HG03039 (cell line): ENCODE data around the gene SLC30A2.

Experiments used
- ATAC-seq: cut with Tn5 transposase; IDR thresholded peaks from one replicate; pipeline ENCODE4 v1.9.1; 2021; ENCODE audit warnings: mild to moderate bottlenecking, moderate library complexity; ENCODE audit not compliant: unreplicated experiment

Gene SLC30A2

DNA sequence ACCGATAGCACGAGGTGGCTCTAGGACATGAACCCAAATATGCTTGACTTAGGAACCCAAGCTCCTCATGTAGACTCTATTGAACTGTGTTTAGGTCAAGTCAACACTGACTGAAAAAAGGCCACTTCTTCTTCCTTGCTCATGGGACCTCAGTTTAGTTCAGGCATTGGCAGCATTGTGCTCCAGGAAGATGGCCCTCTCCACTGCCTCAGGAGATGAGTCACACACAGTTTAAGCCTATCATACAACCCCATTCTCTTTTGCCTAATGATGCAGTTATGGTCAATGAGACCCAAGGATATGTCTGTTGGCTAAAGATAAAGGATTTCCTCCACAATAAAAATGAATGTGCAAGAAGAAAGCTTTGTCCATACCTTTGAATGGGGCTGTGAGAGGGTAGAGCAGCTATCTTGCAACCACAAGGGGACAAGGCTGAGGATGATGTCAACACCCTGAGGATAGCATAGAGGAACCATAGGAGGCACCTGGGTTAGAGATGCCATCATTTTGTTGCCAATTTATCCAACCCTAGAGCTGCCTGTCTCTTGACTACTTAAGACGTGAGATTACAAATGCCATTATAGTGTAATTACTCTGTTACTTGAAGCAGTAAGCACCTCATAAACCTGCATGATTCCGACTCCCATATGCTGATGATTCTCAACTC lies 24.5 kb upstream of the SLC30A2 start:
- no peak for ATAC-seq

- ATAC-seq, result no peak
Measured at GRCh38 chr1:26069941-26070295, 24.0 kb upstream of the SLC30A2 start.

DNA sequence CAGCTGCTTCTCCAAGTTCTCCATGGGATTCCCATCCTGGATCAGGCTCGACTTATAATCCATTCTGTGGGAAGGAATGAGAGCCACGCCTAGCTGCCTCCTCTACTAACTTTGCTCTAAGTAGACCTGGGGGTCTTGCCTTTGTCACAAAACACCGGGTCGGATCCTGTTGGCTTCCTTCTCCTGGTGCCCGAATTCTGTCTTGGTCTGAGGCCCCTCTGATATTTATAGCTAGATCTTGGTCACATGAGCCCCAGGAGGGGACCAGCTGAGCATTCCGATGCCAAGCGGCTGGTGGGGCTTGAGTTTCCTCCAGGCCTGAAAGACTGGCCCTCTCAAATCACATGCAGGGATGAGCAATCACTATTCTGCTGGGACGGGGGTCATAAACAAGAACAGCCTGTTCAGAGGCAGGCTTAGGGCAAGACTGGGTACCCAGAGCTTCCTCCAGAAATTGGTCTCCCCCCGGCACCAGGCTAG lies 21.6 kb upstream of the SLC30A2 start, which contains the start of gene TRIM63:
TSS of gene TRIM63 (minus strand) at position 199 of the 480 bp plus-strand sequence. CDS start at position 63, 136 bp downstream.
- no peak for ATAC-seq

DNA sequence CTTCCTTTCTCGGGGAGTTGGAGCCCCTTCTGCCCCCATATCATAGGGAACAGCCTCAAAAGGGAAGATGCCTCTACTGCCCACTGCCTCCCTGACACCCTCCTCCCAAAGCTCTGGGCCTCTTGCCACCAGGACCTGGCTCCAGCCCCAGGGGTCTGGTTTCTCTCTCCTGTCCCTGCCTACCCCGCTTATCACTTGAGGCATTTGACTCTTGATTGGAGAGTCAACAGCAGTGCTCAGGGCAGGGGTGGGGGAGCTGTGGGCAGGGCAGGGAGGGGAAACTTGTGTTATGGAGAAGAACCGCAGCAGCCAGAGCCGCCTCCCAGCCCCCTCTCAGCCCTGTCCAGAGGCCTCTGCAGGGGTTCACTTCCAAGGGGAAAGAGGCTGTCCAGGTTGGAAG lies 20.9 kb upstream of the SLC30A2 start:
- ATAC-seq, result no peak

DNA sequence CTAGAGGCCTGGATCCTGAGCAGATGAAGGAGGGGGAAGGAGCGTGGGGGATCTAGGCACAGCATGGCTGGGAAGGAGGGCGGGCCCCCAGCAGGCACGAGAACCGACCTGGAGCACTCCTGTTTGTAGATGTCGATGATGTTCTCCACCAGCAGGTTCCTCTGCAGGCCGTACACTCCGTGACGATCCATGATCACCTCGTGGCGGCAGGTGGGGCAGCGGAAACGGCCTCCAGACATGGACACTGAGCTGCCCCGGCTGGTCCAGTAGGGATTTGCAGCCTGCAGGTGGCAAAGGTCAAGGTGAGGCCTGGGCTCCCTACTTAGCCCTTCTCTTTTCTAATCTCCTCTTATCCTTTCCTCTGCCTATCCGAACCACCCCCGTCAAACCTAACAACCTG lies 20.2 kb upstream of the SLC30A2 start:
- ATAC-seq, result no peak

DNA sequence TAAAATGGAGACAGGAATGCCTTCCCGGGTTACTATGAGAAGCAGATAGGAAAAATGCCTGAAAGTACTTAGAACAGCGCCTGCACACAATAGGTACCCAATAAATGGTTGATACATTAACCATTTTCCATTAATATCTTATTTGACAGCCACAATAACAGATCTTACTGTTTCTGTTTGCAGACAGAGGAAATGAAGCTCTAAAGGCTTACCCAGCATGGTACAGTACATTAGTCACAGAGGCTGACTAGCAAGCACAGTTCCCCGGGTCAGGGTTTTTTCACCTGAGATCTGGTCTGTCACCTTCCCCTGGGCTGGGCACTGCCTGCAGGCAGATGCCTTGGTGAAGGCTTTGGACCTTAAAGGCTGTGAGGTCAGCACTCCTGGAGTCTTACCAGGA lies 18.6 kb upstream of the SLC30A2 start:
- ATAC-seq, result no peak

DNA sequence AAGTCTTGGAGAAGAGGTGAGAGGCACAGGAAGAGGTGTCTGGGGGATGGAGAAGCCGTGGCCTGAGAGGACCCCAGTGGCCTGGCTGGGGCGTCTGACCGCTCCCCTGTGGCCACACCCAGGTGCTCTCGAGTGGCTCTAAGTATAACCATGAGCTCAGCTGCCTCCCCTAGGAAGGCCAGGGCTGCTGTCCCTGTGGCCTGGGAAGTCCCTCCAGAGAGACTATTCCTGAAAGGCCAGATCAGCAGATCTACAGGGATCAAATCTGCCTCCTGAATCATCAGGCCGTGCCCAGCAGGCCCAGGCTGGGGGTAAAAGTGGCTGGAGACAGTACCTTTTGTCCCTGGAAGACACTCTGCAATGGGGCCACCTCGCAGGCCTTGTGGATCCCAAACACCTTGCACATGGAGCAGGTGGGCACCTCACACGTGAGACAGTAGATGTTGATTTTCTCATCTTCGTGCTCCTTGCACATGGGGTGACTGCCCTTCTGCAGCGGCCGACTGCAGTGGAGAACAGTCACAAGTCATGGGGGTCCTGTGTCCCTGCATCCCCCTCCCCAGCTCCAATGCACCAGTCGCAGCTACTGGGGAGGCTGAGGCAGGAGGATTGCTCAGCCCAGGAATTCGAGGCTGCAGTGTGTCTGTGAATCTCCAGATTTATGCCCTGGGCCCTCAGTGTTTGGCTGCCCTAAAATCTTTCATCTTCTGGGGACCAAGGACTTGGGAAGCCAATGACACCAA lies 15.1 kb upstream of the SLC30A2 start:
- ATAC-seq, result no peak

GRCh38 chr1:26059906-26060305 lies 14.0 kb upstream of the SLC30A2 start:
- no peak for ATAC-seq

DNA sequence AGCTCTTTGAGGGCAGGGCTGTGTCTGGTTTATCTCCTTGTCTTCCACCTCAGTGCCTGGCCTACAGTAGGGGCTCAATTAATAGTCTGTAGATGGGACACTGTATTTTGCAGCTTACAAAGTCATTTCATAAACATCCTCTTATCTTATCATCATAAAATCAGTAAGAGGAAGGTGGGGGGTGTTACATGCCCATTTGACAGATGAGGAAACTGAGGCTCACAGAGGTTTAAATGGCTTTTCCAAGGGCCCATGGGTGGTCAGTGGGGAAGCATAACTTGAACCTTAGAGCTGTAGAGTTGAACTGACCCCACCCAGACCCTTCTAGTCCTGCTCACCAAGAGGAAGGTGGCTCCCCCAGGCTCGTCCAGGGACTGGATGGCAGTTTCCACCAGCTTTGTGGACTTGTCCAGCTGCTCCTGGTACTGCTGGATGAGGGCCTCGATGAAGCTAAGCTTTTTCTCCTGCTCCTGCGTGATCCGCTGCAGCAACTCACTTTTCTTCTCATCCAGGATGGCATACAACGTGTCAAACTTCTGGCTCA lies 12.2 kb upstream of the SLC30A2 start:
- no peak for ATAC-seq

GRCh38 chr1:26057189-26057588 lies 11.3 kb upstream of the SLC30A2 start:
- ATAC-seq, result no peak

DNA sequence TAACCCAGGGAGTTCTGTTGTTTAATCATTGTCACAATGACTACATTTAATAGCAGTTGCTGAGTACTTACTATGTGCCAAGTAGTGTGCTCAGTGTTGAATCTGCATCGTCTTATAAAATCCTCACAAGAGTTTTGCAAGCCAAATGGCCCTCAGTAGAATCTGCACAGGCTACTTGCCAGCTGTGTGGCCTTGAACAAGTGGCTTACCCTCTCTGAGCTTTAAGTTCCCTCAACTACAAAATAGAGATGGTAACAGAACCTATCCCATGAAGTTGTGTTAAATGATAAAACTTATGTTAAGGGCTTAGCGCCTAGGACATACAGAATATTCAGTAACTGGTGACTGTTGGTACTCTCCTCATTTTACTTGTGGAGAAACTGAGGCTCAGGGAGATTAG lies 9.1 kb upstream of the SLC30A2 start:
- no peak for ATAC-seq

- no peak for ATAC-seq
Measured at GRCh38 chr1:26053718-26054560, 8.0 kb upstream of the SLC30A2 start.

GRCh38 chr1:26050248-26050640 lies 4.3 kb upstream of the SLC30A2 start:
- no peak for ATAC-seq

DNA sequence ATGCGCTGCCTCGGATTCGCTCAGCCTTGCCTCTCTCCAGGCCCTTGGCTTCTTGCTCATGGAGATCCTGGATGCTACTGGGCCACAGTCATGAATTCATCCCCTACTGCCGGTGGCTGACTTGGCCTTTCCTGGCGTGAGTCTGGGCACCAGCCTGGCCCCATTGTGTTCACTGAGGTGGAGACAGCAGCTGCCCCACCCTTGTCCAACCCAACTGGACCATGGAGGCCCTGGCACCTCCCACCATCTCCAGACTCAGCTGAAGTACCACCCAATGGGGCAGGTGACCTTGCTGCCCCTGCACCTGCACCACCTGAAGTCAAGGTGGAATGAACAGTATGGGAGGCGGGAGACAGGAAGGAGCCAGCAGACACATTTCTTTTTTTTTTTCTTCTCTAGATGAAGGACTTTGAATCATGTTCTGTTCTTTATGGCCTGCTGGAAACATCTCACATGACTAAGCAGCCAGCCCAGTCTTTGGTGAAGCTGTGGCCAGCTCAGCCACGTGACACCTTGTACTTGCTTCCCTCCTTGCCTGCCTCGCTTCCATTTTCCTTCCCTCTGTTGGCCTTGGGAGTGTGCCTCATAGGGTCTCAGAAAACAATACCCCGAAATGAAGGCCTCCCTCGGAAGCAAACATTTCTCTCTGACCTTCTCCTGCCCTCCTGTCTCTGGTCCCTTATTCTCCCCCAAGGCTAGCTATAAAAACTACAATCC lies 3.8 kb upstream of the SLC30A2 start:
- no peak for ATAC-seq

DNA sequence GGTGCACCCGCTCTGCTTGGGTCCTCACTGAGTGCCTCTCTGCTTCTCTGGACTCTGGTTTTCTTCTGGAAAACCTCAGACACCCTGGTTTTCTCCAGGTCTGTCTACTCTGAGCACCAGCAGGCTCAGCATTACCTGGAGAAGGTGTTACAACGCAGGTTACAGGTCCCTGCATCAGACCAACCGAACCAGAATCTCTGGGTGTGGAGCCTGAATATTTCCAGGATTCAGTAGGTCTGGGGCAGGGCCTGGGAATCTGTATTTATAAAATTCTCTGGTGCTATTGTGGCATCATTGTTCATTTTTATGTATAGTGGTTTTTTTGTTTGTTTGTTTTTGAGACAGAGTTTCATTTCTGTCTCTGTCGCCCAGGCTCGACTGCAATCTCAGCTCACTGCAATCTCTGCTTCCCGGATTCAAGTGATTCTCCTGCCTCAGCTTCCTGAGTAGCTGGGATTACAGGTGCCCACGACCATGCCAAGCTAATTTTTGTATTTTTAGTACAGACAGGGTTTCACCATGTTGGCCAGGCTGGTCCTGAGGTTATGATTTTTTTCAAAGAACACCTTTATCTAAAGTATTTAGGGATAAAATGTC lies 1.5 kb upstream of the SLC30A2 start:
- no peak for ATAC-seq

DNA sequence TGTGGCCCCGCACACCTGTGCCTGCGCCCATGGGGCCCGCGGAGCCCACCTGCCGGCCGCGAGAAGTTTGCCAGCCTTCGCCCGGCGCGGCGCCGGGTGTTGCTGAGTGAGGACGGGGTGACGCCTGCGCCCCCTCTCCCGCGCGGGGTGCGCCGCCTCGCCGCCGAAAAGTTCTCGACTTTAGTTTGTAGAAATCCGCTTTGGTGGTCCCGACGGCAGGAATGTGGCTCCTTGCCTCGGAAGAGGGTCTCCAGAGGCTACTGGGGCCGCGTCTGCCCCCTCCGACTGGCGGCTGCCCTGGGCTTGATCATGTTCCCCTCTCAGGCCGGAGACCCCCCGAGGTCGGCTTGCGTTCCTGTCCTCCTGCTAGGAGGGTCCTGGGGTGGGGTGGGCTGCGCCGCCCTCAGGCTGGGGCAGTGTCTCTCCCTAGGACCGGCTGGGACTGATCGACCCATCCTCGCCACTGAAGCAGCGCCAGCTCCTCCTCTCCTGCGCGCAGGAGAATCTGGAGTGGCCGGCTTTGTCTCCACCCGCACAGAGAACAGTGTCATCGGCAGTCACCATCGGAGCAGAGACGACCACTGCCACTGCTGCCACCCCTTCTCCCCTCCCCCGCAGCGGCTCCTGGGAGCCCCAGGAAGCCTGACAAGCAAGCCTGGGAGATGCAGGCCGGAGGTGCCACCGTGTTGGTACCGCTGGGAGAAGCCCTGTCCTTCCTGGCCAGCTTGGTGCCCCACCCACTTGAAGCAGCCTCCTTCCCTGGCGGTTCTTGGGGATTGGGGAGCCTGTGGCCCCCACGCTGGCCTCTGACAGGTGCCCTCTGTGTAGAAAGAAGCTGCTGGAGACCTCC lies 553 bp upstream of the SLC30A2 start:
- ATAC-seq, result no peak

DNA sequence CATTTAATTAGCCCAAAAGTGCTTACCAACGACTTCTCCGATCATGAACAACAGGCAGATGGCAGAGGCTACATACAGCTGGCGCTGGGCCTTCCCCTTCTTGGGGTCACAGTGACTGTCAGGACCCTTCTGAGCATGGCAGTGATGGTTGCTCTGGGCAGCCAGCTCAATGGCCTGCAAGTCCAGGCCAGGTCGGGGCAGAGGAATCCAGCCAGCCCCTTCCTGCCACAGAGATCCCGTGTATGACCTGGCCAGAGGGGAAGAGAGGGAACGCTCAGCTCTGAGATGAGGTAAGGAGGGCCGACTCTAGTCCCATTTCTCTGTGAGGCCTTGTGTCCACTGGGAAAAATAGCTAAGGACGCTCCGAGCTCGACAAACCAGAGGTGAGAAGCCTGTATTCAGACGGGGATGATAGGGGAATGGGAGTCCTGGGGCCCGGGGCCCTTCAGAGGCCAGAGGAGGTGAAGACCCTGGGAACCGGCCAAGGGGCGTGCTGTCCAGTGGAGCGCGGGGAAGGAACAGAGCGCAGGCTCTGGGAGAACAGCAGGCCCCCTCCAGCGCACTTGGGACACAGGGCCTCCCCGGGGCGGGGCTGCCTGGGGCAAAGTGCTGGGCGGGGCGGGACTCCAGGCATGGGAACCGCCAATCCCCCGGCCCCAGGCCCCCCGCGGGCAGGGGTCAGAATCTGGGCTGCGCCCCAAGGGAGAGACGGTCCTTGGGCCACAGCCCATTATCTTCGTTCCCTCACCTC lies 772 bp downstream of the SLC30A2 start:
- ATAC-seq, result no peak

DNA sequence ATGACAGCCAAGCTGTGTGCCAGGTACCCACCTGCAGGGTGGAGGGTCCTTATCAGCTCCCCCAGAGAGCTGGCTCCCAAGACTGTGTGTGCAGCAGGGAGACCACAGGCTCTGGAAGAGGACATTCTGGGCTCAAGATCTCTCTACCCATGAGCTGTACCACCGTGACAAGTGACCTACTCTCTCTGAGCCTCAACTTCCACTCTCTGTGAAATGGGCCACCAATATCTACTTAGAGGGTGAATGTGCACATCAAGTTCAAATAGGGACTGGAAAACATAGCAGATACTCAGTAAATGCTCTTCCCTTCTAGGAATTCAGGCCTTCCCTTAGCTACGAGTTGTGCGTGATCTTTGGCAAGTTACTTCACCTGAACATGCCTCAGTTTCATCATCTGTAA lies 1.5 kb downstream of the SLC30A2 start:
- ATAC-seq, result no peak

DNA sequence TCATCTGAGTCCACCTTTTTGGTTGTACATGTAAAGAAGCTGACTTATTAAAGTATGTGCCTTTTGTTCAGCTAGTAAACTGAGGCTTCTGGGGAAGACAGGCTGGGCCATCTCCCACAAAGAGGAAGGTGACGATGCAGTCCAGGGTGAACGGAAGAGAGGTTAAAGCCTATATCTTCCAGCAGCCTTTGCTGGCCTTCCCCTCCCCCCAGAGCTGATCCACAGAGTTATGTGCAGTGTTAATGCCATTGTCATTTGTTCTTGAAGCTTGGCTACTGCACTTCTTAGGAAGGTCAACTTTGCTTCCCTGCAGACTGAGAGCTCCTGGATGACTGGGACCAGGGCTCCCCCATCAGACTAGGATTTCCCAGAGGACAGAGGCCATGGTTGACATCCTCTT lies 2.2 kb downstream of the SLC30A2 start:
- ATAC-seq, result no peak
